WTC11 (cell line): ENCODE measurements around the gene OS9. TPM values are rescaled to one million over a fixed set of nuclear protein-coding genes. Genes with fewer than 3 reads are reported as not detected.

Experiments used
- ATAC-seq: fragments of 200-7000 bp; cut with Tn5 transposase; 2 replicates; pipeline ENCODE4 v1.10.0; 2021; ENCODE audit warnings: mild to moderate bottlenecking, moderate library complexity
- CTCF ChIA-PET: fragments of 300-600 bp; sonication (Branson Sonifier 250); formaldehyde crosslinking; loops from one replicate; lab custom pipeline; 2021; ENCODE audit warnings: antibody characterized with exemption; lab: Charles Lee
- POLR2A ChIA-PET: fragments of 350-600 bp; sonication (Branson Sonifier 250); formaldehyde crosslinking; loops from one replicate; lab custom pipeline; 2021; ENCODE audit warnings: antibody characterized with exemption; lab: Charles Lee
- DNase-seq: peaks from one replicate; pipeline ENCODE4 v3.0.0; 2021; ENCODE audit warnings: low spot score
- H3K27ac Mint-ChIP-seq: 2 replicates; pipeline ENCODE4 v1.8.0; 2021; ENCODE audit warnings: mixed read lengths
- H3K27me3 Mint-ChIP-seq: 2 replicates; pipeline ENCODE4 v1.8.0; 2021; ENCODE audit warnings: low read depth, mild to moderate bottlenecking, moderate library complexity, mixed read lengths
- H3K36me3 Mint-ChIP-seq: 2 replicates; pipeline ENCODE4 v1.8.0; 2021; ENCODE audit warnings: mixed read lengths
- H3K4me1 Mint-ChIP-seq: 2 replicates; pipeline ENCODE4 v1.8.0; 2022; ENCODE audit warnings: mixed read lengths
- H3K4me3 Mint-ChIP-seq: 2 replicates; pipeline ENCODE4 v1.8.0; 2021; ENCODE audit warnings: mild to moderate bottlenecking, moderate library complexity, mixed read lengths
- H3K9me3 Mint-ChIP-seq: 2 replicates; pipeline ENCODE4 v1.8.0; 2021; ENCODE audit warnings: mixed read lengths
- ATF1 ChIP-seq: sonication (generic); formaldehyde crosslinking; IDR thresholded peaks from 2 replicates; pipeline ENCODE4 v1.8.1; 2023; ENCODE audit warnings: mild to moderate bottlenecking, moderate library complexity, missing genetic modification reagents
- ATF6 ChIP-seq: sonication (generic); formaldehyde crosslinking; IDR thresholded peaks from 2 replicates; pipeline ENCODE4 v1.8.1; 2023; ENCODE audit warnings: mild to moderate bottlenecking, missing genetic modification reagents
- E2F1 ChIP-seq: sonication (generic); formaldehyde crosslinking; IDR thresholded peaks from 2 replicates; pipeline ENCODE4 v1.8.0; 2022; ENCODE audit warnings: mild to moderate bottlenecking, missing genetic modification reagents
- E2F5 ChIP-seq: sonication (generic); formaldehyde crosslinking; IDR thresholded peaks from 2 replicates; pipeline ENCODE4 v1.8.1; 2022; ENCODE audit warnings: mild to moderate bottlenecking, moderate library complexity, missing genetic modification reagents
- EMX1 ChIP-seq: fragments of 250-450 bp; sonication (Bioruptor Pico); IDR thresholded peaks from 2 replicates; pipeline ENCODE4 v1.8.0; 2021; ENCODE audit warnings: mild to moderate bottlenecking
- ETV6 ChIP-seq: sonication (generic); formaldehyde crosslinking; IDR thresholded peaks from 2 replicates; pipeline ENCODE4 v1.8.1; 2022; ENCODE audit warnings: mild to moderate bottlenecking, missing genetic modification reagents
- FOXJ3 ChIP-seq: sonication (generic); formaldehyde crosslinking; IDR thresholded peaks from 2 replicates; pipeline ENCODE4 v1.9.0; 2021; ENCODE audit warnings: missing genetic modification reagents, mild to moderate bottlenecking, borderline replicate concordance
- GRHL2 ChIP-seq: fragments of 250-450 bp; sonication (Bioruptor Pico); IDR thresholded peaks from 2 replicates; pipeline ENCODE4 v1.8.0; 2022; ENCODE audit warnings: mild to moderate bottlenecking, moderate library complexity; ENCODE audit not compliant: insufficient replicate concordance, severe bottlenecking
- HMGA2 ChIP-seq: fragments of 250-450 bp; sonication (Bioruptor Pico); IDR thresholded peaks from 2 replicates; pipeline ENCODE4 v1.4.0; 2021; ENCODE audit warnings: mild to moderate bottlenecking, moderate library complexity
- JAZF1 ChIP-seq: fragments of 250-450 bp; sonication (Bioruptor Pico); IDR thresholded peaks from 2 replicates; pipeline ENCODE4 v1.9.0; 2021; ENCODE audit warnings: moderate library complexity, mild to moderate bottlenecking, inconsistent platforms
- MXD4 ChIP-seq: fragments of 250-450 bp; sonication (Bioruptor Pico); IDR thresholded peaks from 2 replicates; pipeline ENCODE4 v1.8.0; 2021; ENCODE audit warnings: mild to moderate bottlenecking, moderate library complexity, borderline replicate concordance
- MYBL2 ChIP-seq: sonication (generic); formaldehyde crosslinking; IDR thresholded peaks from 2 replicates; pipeline ENCODE4 v1.8.1; 2023; ENCODE audit warnings: mild to moderate bottlenecking, moderate library complexity, missing genetic modification reagents
- NFATC4 ChIP-seq: fragments of 250-450 bp; sonication (Bioruptor Pico); IDR thresholded peaks from 2 replicates; pipeline ENCODE4 v1.9.0; 2021; ENCODE audit warnings: mild to moderate bottlenecking
- NFYB ChIP-seq: sonication (generic); formaldehyde crosslinking; conservative IDR thresholded peaks from 2 replicates; pipeline ENCODE4 v1.8.0; 2022; ENCODE audit warnings: low read depth, missing genetic modification reagents
- NR1H2 ChIP-seq: sonication (generic); formaldehyde crosslinking; IDR thresholded peaks from 2 replicates; pipeline ENCODE4 v1.9.0; 2021; ENCODE audit warnings: mild to moderate bottlenecking, moderate library complexity, missing genetic modification reagents
- NR3C1 ChIP-seq: sonication (generic); formaldehyde crosslinking; conservative IDR thresholded peaks from 2 replicates; pipeline ENCODE4 v1.8.1; 2023; ENCODE audit warnings: low read depth, mild to moderate bottlenecking, missing genetic modification reagents
- PRRX2 ChIP-seq: fragments of 250-450 bp; sonication (Bioruptor Pico); IDR thresholded peaks from 2 replicates; pipeline ENCODE4 v1.8.0; 2021; ENCODE audit warnings: mild to moderate bottlenecking
- SOX15 ChIP-seq: fragments of 250-450 bp; sonication (Bioruptor Pico); IDR thresholded peaks from 2 replicates; pipeline ENCODE4 v1.9.0; 2021; ENCODE audit warnings: mild to moderate bottlenecking
- SP1 ChIP-seq: sonication (generic); formaldehyde crosslinking; conservative IDR thresholded peaks from 2 replicates; pipeline ENCODE4 v1.8.1; 2022; ENCODE audit warnings: missing genetic modification reagents
- TEAD1 ChIP-seq: sonication (generic); formaldehyde crosslinking; IDR thresholded peaks from 2 replicates; pipeline ENCODE4 v1.8.0; 2022; ENCODE audit warnings: mild to moderate bottlenecking, missing genetic modification reagents
- ZBTB21 ChIP-seq: sonication (generic); formaldehyde crosslinking; IDR thresholded peaks from 2 replicates; pipeline ENCODE4 v1.8.1; 2023; ENCODE audit warnings: mild to moderate bottlenecking, missing genetic modification reagents, borderline replicate concordance
- total RNA-seq: library from RNA; stranded (reverse); gene quantifications from 3 replicates; pipeline ENCODE4 v1.2.3, GENCODE V29; 2021
- TF ChIP-seq, protein P1 (sequence below): sonication (generic); formaldehyde crosslinking; IDR thresholded peaks from 2 replicates; pipeline ENCODE4 v1.8.0; 2023; ENCODE audit warnings: missing genetic modification reagents
- TF ChIP-seq, protein P2 (sequence below): sonication (generic); formaldehyde crosslinking; IDR thresholded peaks from 2 replicates; pipeline ENCODE4 v1.8.1; 2022; ENCODE audit warnings: low read depth, missing genetic modification reagents, borderline replicate concordance

OS9 gene
- total RNA-seq, 1 experiment from 2014 or later, result 77.5 TPM

DNA sequence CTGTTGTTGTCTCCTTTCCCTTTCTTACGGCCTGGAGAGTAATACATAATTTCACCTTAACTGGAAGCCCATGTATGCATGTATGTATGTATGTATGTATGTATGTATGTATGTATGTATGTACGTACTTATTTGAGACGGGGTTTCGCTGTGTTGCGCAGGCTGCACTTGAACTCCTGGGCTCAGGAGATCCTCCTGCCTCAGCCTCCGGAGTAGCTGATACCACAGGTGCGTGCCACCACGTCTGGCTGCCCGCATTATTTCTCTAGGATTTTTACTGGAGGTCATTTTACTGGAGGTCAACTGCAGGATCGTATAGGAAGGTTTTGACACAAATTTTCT lies 644 bp upstream of the OS9 start:
- H3K9me3 Mint-ChIP-seq, result peaks cover 16% of the 10 kb centered on the region
- H3K27me3 Mint-ChIP-seq, result peaks cover 30% of the 10 kb centered on the region
- H3K4me3 Mint-ChIP-seq, result no peak overlapping the region
- DNase-seq, result no peak
- ChIA-PET CTCF (interaction anchor here (0.7 to 2.9 kb wide), 14 partner anchors 15 to 110 kb away, joined by 3 to 25 read pairs (median 6); partner anchors contain the start of genes ARHGEF25, B4GALNT1 and TSPAN31), POLR2A (no interaction called here)
- H3K27ac Mint-ChIP-seq, result no peak overlapping the region
- peaks cover 2% of the 10 kb centered on the region for H3K36me3 Mint-ChIP-seq
- ATAC-seq, result no peak
- TF ChIP-seq ETV6, result no peak
- TF ChIP-seq SOX15 (CRISPR knock-in tag), result no peak
- no peak for TF ChIP-seq NFATC4 (CRISPR knock-in tag)
- TF ChIP-seq ATF6 (CRISPR knock-in tag), result no peak
- no peak for TF ChIP-seq NR3C1 (CRISPR knock-in tag)
- TF ChIP-seq E2F5, result no peak
- no peak for TF ChIP-seq SP1 (CRISPR knock-in tag)
- H3K4me1 Mint-ChIP-seq, result no peaks in the 10 kb centered on the region

GRCh38 chr12:57694459-57695019 lies 607 bp downstream of the OS9 start:
- CTCF ChIA-PET, result interaction anchor here (1.0 to 2.9 kb wide), 6 partner anchors 25 to 111 kb away, joined by 3 to 25 read pairs (median 8); partner anchors contain the start of gene B4GALNT1
- H3K9me3 Mint-ChIP-seq, result peaks cover 7% of the 10 kb centered on the region; the same call in 1 of the 2 replicates
- no peak for DNase-seq
- H3K27ac Mint-ChIP-seq, result no peak overlapping the region
- H3K4me3 Mint-ChIP-seq, result no peak overlapping the region
- no peak for ATAC-seq
- TF ChIP-seq E2F1 (CRISPR knock-in tag) (no peak), MXD4 (CRISPR knock-in tag) (no peak)
- H3K4me1 Mint-ChIP-seq, result no peaks in the 10 kb centered on the region
- H3K36me3 Mint-ChIP-seq, result peaks cover 2% of the 10 kb centered on the region
- POLR2A ChIA-PET, result interaction anchor here (0.6 to 1.2 kb wide), 2 partner anchors 36 to 91 kb away, joined by 3 to 4 read pairs; no protein-coding TSS in a partner anchor
- H3K27me3 Mint-ChIP-seq, result peaks cover 23% of the 10 kb centered on the region

GRCh38 chr12:57695770-57696432 lies 2.0 kb downstream of the OS9 start:
- Mint-ChIP-seq H3K9me3 (peaks cover 7% of the 10 kb centered on the region; the same call in 1 of the 2 replicates), H3K27me3 (peaks cover 14% of the 10 kb centered on the region), H3K4me3 (peak overlapping the region; percentile 24; the same call in 1 of the 2 replicates), H3K4me1 (no peaks in the 10 kb centered on the region), H3K36me3 (peaks cover 2% of the 10 kb centered on the region)
- DNase-seq, result no peak
- POLR2A ChIA-PET, result no interaction called here
- CTCF ChIA-PET, result no interaction called here
- TF ChIP-seq NR1H2, result no peak
- no peak for TF ChIP-seq ZBTB21 (CRISPR knock-in tag)
- no peak for TF ChIP-seq NFYB (CRISPR knock-in tag)
- no peak for TF ChIP-seq JAZF1 (CRISPR knock-in tag)
- TF ChIP-seq, all 79 proteins: peak for 0
- H3K27ac Mint-ChIP-seq, result no peak overlapping the region
- ATAC-seq, result no peak

DNA sequence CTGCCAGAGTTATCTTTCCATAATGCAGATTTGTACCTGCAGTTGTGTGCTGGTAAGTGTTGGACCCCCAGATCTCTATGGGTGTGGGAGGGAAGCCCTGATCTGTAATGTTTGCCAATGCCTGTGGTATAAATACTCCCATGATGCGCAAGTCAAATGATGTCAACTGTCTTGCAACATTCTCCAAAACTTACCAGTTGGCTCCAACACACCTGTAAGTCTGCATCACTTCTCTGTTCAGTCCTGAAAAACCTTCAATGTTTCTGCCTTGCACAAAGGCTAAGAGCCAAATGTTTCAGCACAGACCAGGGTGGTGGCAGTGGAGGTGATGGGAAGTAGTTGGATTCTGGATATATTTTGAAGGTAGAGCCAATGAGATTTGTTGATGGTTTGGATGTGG lies 3.1 kb downstream of the OS9 start:
- CTCF ChIA-PET, result no interaction called here
- no peak overlapping the region for H3K27ac Mint-ChIP-seq
- no peak overlapping the region for H3K4me3 Mint-ChIP-seq
- H3K4me1 Mint-ChIP-seq, result no peaks in the 10 kb centered on the region
- H3K27me3 Mint-ChIP-seq, result peaks cover 5% of the 10 kb centered on the region
- peaks cover 2% of the 10 kb centered on the region for H3K36me3 Mint-ChIP-seq
- TF ChIP-seq GRHL2 (CRISPR knock-in tag), result no peak
- TF ChIP-seq FOXJ3 (CRISPR knock-in tag), result no peak
- no peak for TF ChIP-seq EMX1 (CRISPR knock-in tag)
- TF ChIP-seq, protein P1, sequence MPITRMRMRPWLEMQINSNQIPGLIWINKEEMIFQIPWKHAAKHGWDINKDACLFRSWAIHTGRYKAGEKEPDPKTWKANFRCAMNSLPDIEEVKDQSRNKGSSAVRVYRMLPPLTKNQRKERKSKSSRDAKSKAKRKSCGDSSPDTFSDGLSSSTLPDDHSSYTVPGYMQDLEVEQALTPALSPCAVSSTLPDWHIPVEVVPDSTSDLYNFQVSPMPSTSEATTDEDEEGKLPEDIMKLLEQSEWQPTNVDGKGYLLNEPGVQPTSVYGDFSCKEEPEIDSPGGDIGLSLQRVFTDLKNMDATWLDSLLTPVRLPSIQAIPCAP (CRISPR knock-in tag), result no peak
- no peak for TF ChIP-seq HMGA2 (CRISPR knock-in tag)
- TF ChIP-seq ATF1 (CRISPR knock-in tag), result no peak
- TF ChIP-seq, protein P2, sequence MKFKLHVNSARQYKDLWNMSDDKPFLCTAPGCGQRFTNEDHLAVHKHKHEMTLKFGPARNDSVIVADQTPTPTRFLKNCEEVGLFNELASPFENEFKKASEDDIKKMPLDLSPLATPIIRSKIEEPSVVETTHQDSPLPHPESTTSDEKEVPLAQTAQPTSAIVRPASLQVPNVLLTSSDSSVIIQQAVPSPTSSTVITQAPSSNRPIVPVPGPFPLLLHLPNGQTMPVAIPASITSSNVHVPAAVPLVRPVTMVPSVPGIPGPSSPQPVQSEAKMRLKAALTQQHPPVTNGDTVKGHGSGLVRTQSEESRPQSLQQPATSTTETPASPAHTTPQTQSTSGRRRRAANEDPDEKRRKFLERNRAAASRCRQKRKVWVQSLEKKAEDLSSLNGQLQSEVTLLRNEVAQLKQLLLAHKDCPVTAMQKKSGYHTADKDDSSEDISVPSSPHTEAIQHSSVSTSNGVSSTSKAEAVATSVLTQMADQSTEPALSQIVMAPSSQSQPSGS (CRISPR knock-in tag), result no peak
- no peak for TF ChIP-seq E2F5
- TF ChIP-seq MYBL2, result no peak
- TF ChIP-seq PRRX2 (CRISPR knock-in tag), result no peak
- no peak for TF ChIP-seq TEAD1 (CRISPR knock-in tag)
- POLR2A ChIA-PET, result no interaction called here
- no peak for ATAC-seq
- DNase-seq, result no peak
- peaks cover 3% of the 10 kb centered on the region; the same call in 1 of the 2 replicates for H3K9me3 Mint-ChIP-seq
